Peyer's patch (tissue), 4 donors: Measurements from ENCODE around the gene SLF1. TPM values are rescaled to one million over a fixed set of nuclear protein-coding genes. Genes with fewer than 3 reads are reported as not detected.

Experiments
- DNase-seq, 3 donors: peaks; one replicate each; pipeline ENCODE4 v3.0.0-alpha.2; 2017 to 2019
- H3K27ac ChIP-seq, 4 donors: fragments of 200-600 bp; sonication (generic); one replicate each; pipeline ENCODE4 v1.5.1; 2016 to 2019
- H3K27me3 ChIP-seq, 2 donors: fragments of 200-600 bp; sonication (generic); one replicate each; pipeline ENCODE4 v1.5.1; 2019
- H3K36me3 ChIP-seq, 3 donors: fragments of 200-600 bp; sonication (generic); one replicate each; pipeline ENCODE4 v1.5.1; 2016 to 2019
- H3K4me1 ChIP-seq, 4 donors: fragments of 200-600 bp; sonication (generic); one replicate each; pipeline ENCODE4 v1.5.1; 2016 to 2019
- H3K4me3 ChIP-seq, 4 donors: fragments of 200-600 bp; sonication (generic); 1 replicate in 3 of 4; 2 replicates in 1 of 4; pipeline ENCODE4 v1.5.1; 2016 to 2019; ENCODE audit warnings: mild to moderate bottlenecking in 1 of 4
- H3K9me3 ChIP-seq, 4 donors: fragments of 200-600 bp; sonication (generic); one replicate each; pipeline ENCODE4 v1.5.1; 2016 to 2019; ENCODE audit warnings: mild to moderate bottlenecking in 1 of 4
- CTCF ChIP-seq, 6 experiments: fragments of 450-650 bp in 4 of 6; fragments of 200-600 bp in 2 of 6; sonication (generic) in 1 of 6; IDR thresholded peaks; one replicate each; pipeline ENCODE4 v1.5.1; 2017 to 2019; ENCODE audit warnings: antibody characterized with exemption in 6 of 6, mild to moderate bottlenecking in 3 of 6, moderate library complexity in 1 of 6
- POLR2A ChIP-seq, 2 donors: fragments of 450-650 bp; IDR thresholded peaks; one replicate each; pipeline ENCODE4 v1.5.1; 2017; ENCODE audit warnings: antibody characterized with exemption in 2 of 2, mild to moderate bottlenecking in 2 of 2, moderate library complexity in 2 of 2
- total RNA-seq, 4 donors: library from RNA; depleted of rRNA; stranded (reverse); fragments of >200 nt; gene quantifications; one replicate each; pipeline ENCODE4 v1.1.0, GENCODE V29; 2016

The SLF1 gene
- total RNA-seq, 4 donors from 2014 or later = 17.8 to 27.9 (median 24.6) TPM

GRCh38 chr5:94691949-94692348 lies 73.5 kb downstream of the SLF1 start:
- TF ChIP-seq POLR2A (IDR thresholded peaks at IDR 0.05) (no peak), CTCF (IDR thresholded peaks at IDR 0.05) (no peak)
- no peak for DNase-seq
- no peak overlapping the region for H3K27ac ChIP-seq
- H3K9me3 ChIP-seq = no peaks in the 10 kb centered on the region
- no peaks in the 10 kb centered on the region for H3K4me1 ChIP-seq
- no peaks in the 10 kb centered on the region for H3K27me3 ChIP-seq
- H3K4me3 ChIP-seq = no peak overlapping the region
- peaks cover 0 to 27% (median 0%) of the 10 kb centered on the region in 3 donors for H3K36me3 ChIP-seq

GRCh38 chr5:94692581-94692980 lies 74.1 kb downstream of the SLF1 start:
- no peaks in the 10 kb centered on the region for H3K27me3 ChIP-seq
- no peak for DNase-seq
- H3K4me3 ChIP-seq = no peak overlapping the region
- H3K4me1 ChIP-seq = no peaks in the 10 kb centered on the region
- H3K9me3 ChIP-seq = no peaks in the 10 kb centered on the region
- H3K27ac ChIP-seq = no peak overlapping the region
- H3K36me3 ChIP-seq = peaks cover 0 to 20% (median 0%) of the 10 kb centered on the region in 3 donors
- TF ChIP-seq CTCF (IDR thresholded peaks at IDR 0.05) (no peak), POLR2A (IDR thresholded peaks at IDR 0.05) (no peak)

GRCh38 chr5:94693043-94693822 lies 74.8 kb downstream of the SLF1 start:
- Histone ChIP-seq H3K9me3 (no peaks in the 10 kb centered on the region), H3K27ac (no peak overlapping the region), H3K36me3 (peaks cover 0 to 14% (median 0%) of the 10 kb centered on the region in 3 donors), H3K27me3 (no peaks in the 10 kb centered on the region), H3K4me3 (no peak overlapping the region), H3K4me1 (no peaks in the 10 kb centered on the region)
- TF ChIP-seq CTCF (IDR thresholded peaks at IDR 0.05) (peak in 4 of 6 experiments; percentile 28 to 65 (median 54)), POLR2A (IDR thresholded peaks at IDR 0.05) (no peak)
- DNase-seq = no peak

DNA sequence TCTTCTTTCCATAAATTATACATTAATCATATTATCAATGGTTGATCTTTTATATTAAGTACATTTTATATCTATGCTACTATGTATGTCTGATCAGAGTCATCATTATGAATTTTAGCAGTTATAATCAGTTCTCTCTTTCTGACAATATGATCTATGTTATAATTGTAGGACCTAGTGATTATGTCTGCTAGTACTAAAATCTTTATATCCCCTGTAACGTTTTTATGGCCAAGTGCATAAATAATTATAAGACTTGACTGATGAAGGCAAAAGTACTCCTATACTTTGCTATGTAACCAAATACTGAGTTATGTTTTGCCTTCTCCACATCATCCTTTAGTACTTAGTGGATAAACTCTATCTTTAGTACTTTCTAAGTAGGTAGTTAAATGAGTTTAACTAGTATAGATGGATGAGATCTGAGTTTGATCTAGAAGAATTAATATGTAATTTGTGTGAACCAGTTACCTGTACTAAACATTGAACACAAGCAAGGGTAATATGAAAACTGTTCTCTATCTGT lies 75.4 kb downstream of the SLF1 start:
- Histone ChIP-seq H3K9me3 (no peaks in the 10 kb centered on the region), H3K27ac (no peak overlapping the region), H3K36me3 (peaks cover 0 to 9% (median 0%) of the 10 kb centered on the region in 3 donors), H3K4me3 (no peak overlapping the region), H3K27me3 (no peaks in the 10 kb centered on the region), H3K4me1 (no peaks in the 10 kb centered on the region)
- TF ChIP-seq POLR2A (IDR thresholded peaks at IDR 0.05) (no peak), CTCF (IDR thresholded peaks at IDR 0.05) (no peak)
- DNase-seq = no peak

DNA sequence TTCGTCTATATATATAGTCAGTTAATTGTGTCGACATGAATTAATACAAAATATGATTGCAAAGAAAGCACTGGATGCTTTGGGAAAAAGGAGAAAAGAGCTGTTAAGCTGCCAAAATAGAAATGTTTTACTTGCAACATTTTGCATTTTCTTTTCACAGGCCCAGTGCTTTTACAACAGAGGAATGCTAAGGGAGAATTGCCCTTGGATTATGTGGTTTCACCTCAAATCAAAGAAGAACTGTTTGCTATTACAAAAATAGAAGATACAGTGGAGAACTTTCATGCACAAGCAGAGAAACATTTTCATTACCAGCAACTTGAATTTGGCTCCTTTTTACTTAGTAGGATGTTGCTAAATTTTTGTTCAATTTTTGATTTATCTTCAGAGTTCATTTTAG lies 76.2 kb downstream of the SLF1 start:
- no peaks in the 10 kb centered on the region for H3K4me1 ChIP-seq
- H3K27ac ChIP-seq = no peak overlapping the region
- TF ChIP-seq CTCF (IDR thresholded peaks at IDR 0.05) = no peak
- no peak for TF ChIP-seq POLR2A (IDR thresholded peaks at IDR 0.05)
- H3K4me3 ChIP-seq = no peak overlapping the region
- DNase-seq = no peak
- H3K9me3 ChIP-seq = no peaks in the 10 kb centered on the region
- peaks cover 0 to 9% (median 0%) of the 10 kb centered on the region in 3 donors for H3K36me3 ChIP-seq
- H3K27me3 ChIP-seq = no peaks in the 10 kb centered on the region
